PFSK-1 (cell line): ENCODE measurements around the gene TPRG1.

Experiments
- FOXP2 ChIP-seq: optimal IDR thresholded peaks from 2 replicates; pipeline ENCODE3; 2011; ENCODE audit warnings: borderline replicate concordance, control low read depth, inconsistent platforms; ENCODE audit not compliant: insufficient read depth; ENCODE audit errors: extremely low read length, extremely low read depth
- POLR2AphosphoS5 ChIP-seq: IDR thresholded peaks from 2 replicates; pipeline ENCODE4 v1.6.1; 2012; ENCODE audit warnings: low read depth, mild to moderate bottlenecking, control low read depth, low read length, moderate library complexity
- REST ChIP-seq, 2 experiments: IDR thresholded peaks; 2 replicates each; pipeline versions ENCODE4 v1.6.1 to v1.8.0; 2011 to 2012; ENCODE audit warnings: low read depth in 2 of 2, low read length in 2 of 2, control low read depth in 1 of 2, inconsistent platforms in 1 of 2, mild to moderate bottlenecking in 1 of 2, moderate library complexity in 1 of 2; ENCODE audit not compliant: insufficient read depth in 1 of 2
- SIN3A ChIP-seq: IDR thresholded peaks from 2 replicates; pipeline ENCODE4 v1.6.1; 2012; ENCODE audit warnings: mild to moderate bottlenecking, low read length, moderate library complexity, borderline replicate concordance; ENCODE audit not compliant: insufficient read depth
- TAF1 ChIP-seq: IDR thresholded peaks from 2 replicates; pipeline ENCODE4 v1.6.1; 2012; ENCODE audit warnings: low read length, control low read depth, borderline replicate concordance; ENCODE audit not compliant: insufficient read depth

- TF ChIP-seq POLR2AphosphoS5 (no peak), TAF1 (no peak), REST (IDR thresholded peaks at IDR 0.05; ENCODE audit: insufficient read depth in 1 of 2, low read depth in 2 of 2, low read length in 2 of 2) (no peak), SIN3A (no peak), FOXP2 (no peak)
Measured at GRCh38 chr3:189122110-189122509, 49.7 kb upstream of the TPRG1 start.
